Brain pericyte (primary cell): ENCODE measurements around the gene HIPK1.
A peak's percentile ranks its signal among the peaks of the same experiment; 100 is the strongest.
"Not testable (repeated sequence)": the region's sequence is repeated elsewhere in the genome, so short reads cannot be mapped to it uniquely, and the experiment has no call there.

Source experiments
- DNase-seq: peaks from one replicate; pipeline ENCODE4 v3.0.0-alpha.2; 2012; ENCODE audit warnings: low read depth, low spot score

HIPK1 gene

DNA sequence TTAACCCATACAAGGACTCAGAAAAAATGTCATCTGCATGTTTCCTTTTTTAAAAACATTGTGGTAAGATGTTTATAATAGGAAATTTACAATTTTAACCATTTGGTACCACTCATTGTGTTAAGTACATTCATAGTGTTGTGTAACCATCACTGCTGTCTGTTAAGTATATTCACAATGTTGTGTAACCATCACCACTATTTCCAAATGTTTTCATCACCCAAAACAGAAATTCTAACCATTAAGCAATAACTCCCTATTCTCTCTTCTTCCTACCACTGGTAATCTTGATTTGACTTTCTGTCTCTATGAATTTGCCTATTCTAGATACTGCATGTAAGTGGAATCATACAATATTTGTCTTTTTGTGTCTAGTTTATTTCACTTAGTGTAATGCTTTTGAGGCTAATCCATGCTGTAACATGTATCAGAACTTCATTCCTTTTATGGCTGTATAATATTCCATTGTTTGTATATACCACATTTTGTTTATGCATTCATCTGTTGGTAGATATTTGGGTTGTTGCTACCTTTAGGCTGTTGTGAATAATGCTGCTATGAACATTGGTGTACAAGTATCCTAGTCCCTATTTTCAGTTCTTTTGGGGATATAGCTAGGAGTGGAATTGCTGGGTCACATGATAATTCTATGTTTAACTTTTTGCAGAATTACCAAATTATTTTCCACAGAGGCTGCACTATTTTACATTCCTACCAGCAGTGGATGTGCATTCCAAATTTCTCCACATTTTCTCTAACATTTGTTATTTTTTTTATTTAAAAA is 14.1 kb downstream of the HIPK1 start:
- DNase-seq: no peak

DNA sequence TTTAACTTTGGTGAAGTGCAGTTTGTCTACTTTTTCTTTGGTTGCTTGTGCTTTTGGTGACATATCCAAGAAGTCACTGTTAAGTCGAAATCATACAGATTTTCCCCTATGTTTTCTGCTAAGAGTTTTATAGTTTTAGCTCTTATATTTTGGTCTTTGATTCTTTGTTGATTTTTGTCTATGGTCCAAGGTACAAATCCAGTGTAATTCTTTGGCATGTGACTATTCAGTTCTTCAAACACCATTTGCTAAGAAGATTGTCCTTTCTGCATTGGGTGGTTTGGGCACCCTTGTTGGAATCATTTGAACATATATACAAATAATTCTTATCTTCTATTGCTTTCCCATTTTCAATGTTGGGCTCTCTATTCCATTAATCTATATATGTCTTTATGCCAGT is 16.2 kb downstream of the HIPK1 start:
- DNase-seq: no peak

DNA sequence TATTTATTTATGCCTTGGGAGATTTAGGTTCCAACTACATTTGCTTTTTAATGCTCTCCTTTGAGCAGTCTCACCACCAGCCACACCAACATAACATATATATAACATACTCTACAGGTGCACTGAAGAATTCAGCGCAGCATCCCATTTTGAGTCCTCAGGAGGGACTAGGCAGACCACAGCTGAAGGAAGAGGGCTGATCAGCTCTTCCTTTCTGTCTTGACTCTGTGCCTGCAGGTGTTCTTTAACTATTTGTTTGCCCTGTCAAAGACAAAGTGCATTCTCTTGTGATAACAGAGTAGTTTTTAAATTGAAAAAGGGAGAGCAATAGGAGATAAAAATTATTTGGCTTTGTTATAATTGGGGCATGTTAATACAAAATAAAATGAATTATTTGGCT is 17.0 kb downstream of the HIPK1 start:
- DNase-seq: no peak

DNA sequence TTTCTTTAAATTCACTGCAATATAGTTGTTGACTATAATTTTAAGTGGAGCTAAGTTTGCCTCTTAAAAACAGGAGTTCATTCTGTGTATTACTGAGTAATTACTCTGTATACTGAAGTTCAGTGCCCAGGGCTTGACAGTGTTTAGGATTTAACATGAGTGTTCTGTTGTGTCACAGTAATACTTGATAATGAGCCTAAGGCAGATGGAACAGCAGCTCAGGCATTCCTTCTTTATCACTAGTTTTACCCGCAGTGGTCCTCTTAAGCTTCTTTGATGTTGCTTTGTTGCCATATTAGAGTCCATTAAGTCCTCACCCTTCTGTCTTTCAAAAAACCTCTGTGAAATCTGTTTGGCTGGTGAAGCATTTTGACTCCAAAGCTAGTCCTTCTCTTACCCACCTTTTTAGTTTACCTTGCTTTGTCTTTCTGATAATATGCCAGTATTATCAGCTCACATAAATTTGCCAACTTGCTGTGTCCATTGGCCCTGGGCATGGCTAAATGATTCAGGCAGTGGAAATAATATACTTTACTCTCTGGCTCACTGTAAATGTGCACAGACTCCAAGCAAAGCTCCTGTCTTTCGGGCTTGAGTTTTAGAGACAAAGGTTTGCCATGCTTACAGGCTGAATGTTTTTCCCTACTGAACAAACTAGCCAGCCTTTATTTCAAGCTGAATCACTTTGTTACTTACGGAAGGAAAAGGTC is 17.7 kb downstream of the HIPK1 start:
- no peak for DNase-seq

- DNase-seq: no peak
These were observed 18.4 kb downstream of the HIPK1 start for GRCh38 chr1:113947388-113948107.

- not testable (repeated sequence) for DNase-seq
These were observed 19.0 kb downstream of the HIPK1 start for GRCh38 chr1:113948151-113948550.

DNA sequence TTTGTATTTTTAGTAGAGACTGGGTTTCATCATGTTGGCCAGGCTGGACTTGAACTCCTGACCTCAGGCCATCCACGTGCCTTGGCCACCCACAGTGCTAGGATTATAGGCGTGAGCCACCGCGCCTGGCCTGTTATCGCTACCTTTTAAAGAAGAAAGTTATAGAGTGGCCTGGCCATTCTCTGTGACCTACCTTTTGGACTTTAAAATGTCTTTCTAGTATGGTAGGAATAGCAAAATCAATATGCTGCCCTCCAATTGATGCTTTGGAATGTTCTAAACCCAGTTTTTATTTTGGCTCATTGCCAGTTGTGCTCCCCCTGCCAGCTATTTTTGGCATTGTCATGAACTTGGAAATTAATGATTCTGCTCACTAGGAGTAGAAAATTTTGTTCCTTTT is 19.9 kb downstream of the HIPK1 start:
- no peak for DNase-seq

- DNase-seq: no peak
These were observed 21.8 kb downstream of the HIPK1 start for GRCh38 chr1:113950908-113951307.

DNA sequence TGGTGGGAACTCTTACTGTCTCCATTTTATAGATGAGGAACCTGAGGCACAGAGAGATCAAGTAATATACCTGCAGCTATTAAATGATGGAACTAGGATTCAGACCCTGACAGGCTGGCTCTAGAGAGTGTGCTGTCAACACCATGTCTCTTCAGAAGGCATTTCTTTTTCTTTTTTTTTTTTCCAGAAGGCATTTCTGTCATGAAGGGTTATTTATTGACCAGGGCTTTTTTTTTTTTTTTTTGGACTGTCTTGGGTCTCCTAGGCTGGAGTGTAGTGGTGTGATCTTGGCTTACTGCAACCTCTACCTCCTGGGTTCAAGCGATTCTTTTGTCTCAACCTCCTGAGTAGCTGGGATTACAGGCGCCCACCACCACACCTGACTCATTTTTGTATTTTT is 22.6 kb downstream of the HIPK1 start:
- no peak for DNase-seq

DNA sequence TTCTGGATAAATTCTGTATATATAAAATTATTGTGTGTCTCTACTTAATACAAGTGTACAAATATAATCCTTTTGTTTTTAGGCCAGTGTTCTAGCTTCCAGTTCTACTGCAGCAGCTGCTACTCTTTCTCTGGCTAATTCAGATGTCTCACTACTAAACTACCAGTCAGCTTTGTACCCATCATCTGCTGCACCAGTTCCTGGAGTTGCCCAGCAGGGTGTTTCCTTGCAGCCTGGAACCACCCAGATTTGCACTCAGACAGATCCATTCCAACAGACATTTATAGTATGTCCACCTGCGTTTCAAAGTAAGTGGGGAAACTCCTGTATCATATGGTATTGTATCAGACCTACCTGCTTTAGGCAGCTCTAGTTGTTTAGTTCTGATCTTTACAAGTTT is 28.9 kb downstream of the HIPK1 start:
- no peak for DNase-seq

DNA sequence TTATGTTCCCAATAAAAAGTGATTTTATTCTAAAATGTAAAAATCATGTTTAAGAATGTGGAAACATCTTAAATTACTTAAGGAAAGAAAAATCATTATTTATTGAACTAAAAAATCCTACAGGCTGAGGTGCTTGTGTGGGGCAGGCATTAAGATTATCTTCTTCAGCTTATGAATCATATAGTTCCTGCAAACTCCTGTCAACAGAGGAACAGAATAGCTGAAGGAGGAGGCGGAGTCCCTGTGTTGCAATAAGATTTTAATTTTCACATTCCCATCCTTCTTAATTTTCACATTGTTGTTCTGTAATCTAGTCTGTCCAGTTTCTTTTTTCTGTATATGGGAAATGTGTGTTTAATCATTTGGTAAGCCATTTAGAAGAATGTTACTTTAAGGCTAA is 29.6 kb downstream of the HIPK1 start:
- DNase-seq: no peak

DNA sequence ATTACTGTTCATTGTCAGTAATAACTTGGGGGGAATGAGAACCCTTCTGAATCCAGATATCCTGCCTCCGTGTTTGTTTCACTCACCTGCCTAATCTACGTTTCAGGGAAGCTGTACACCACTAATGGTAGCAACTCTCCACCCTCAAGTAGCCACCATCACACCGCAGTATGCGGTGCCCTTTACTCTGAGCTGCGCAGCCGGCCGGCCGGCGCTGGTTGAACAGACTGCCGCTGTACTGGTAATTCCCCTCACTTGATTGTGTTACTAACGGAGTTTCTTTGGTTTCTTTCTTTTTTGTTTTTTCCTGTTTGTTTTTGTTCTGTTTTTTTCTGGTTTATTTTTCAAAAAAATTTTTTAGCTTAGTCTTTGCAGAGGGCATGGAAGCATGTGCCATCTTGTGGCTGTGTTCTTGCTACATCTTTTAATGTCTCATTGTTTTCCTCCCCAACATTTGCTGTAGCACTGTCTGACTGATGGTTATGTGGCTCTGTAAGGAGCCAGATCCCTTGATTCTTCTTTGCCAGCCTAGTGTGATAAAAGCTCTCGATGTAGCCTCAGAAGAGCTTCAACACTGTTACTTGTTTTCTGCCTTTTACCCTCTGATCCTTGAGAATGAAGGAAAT is 34.3 kb downstream of the HIPK1 start:
- no peak for DNase-seq

DNA sequence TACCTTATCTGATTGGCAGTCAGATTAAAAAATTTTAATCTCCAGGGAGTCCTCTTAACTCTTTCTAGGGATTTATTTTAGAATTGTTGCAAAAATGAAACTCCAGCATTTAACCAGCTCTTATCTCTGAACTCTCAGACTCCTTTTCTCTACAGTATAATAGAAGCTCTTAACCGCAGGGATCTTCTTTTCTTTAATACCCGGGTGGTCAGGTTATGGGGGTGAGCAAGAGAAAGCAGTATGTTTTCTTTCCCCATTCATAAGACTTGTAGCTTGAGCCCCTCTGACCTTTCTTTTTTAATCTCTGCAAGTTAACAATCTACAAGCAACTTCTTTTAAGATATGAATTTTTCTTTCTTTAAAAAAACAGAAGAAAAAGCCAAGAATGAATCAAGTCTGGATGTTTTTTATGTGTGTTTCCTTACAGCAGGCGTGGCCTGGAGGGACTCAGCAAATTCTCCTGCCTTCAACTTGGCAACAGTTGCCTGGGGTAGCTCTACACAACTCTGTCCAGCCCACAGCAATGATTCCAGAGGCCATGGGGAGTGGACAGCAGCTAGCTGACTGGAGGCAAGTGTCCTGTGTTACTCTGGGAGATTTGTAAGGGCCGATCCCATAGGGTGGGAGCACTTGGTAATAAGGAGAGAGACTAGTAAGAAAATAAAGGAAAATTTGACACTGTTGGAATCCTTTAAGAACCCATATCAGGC is 36.7 kb downstream of the HIPK1 start:
- DNase-seq: no peak

DNA sequence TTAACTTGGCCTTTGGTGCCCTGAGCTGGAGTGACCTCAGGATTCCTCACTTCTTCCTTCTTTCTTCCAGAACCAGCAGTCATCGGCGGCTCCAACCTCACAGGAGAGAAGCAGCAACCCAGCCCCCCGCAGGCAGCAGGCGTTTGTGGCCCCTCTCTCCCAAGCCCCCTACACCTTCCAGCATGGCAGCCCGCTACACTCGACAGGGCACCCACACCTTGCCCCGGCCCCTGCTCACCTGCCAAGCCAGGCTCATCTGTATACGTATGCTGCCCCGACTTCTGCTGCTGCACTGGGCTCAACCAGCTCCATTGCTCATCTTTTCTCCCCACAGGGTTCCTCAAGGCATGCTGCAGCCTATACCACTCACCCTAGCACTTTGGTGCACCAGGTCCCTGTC is 43.8 kb downstream of the HIPK1 start:
- no peak for DNase-seq

- no peak for DNase-seq
These were observed 46.2 kb downstream of the HIPK1 start for GRCh38 chr1:113975211-113975895.

- no peak for DNase-seq
These were observed 47.6 kb downstream of the HIPK1 start for GRCh38 chr1:113976609-113977278.

DNA sequence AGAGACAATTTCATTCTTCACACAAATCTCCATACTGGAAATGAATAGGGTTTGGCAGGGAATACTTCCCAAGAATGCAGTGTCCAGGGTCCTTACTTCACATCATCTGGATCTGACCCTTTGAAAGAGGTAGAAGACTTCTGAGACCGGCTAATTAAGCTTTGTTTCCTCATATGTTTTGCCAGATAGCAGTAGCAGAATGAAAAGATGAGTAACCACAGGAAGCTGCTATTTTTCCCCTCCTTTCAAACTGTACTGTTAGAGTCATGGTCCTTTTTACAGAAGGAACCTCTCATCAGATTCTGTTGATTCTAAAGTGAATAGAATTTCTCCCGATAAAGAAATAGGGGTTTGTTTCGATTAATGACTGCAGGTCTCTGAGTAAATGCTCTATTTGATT is 48.8 kb downstream of the HIPK1 start:
- DNase-seq: no peak

GRCh38 chr1:113978863-113979702 is 50.0 kb downstream of the HIPK1 start, which contains the start of gene OLFML3:
Gene OLFML3, plus strand, starts transcription at chr1:113979474. Its CDS starts 43 bp downstream, at chr1:113979517.
- peak; percentile 66 for DNase-seq

GRCh38 chr1:113980110-113980509 is 51.0 kb downstream of the HIPK1 start:
- no peak for DNase-seq
